C4-2B (cell line): Measurements from ENCODE around the gene TOP2B.

Source experiments
- ZFX ChIP-seq: fragments of 450-650 bp; IDR thresholded peaks from 2 replicates; pipeline ENCODE4 v1.6.1; 2017
- TF ChIP-seq, protein P1 (sequence below): fragments of 450-650 bp; conservative IDR thresholded peaks from 2 replicates; pipeline ENCODE4 v1.5.1; 2017; ENCODE audit warnings: mild to moderate bottlenecking

- TF ChIP-seq, protein P1, sequence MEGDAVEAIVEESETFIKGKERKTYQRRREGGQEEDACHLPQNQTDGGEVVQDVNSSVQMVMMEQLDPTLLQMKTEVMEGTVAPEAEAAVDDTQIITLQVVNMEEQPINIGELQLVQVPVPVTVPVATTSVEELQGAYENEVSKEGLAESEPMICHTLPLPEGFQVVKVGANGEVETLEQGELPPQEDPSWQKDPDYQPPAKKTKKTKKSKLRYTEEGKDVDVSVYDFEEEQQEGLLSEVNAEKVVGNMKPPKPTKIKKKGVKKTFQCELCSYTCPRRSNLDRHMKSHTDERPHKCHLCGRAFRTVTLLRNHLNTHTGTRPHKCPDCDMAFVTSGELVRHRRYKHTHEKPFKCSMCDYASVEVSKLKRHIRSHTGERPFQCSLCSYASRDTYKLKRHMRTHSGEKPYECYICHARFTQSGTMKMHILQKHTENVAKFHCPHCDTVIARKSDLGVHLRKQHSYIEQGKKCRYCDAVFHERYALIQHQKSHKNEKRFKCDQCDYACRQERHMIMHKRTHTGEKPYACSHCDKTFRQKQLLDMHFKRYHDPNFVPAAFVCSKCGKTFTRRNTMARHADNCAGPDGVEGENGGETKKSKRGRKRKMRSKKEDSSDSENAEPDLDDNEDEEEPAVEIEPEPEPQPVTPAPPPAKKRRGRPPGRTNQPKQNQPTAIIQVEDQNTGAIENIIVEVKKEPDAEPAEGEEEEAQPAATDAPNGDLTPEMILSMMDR, result no peak
- no peak for TF ChIP-seq ZFX
Observed at GRCh38 chr3:25619382-25619781, 45.3 kb downstream of the TOP2B start.
